GM18505 (cell line): ENCODE results near the gene OR52H1.

Source experiments
- ATAC-seq: cut with Tn5 transposase; IDR thresholded peaks from one replicate; pipeline ENCODE4 v1.9.1; 2021; ENCODE audit not compliant: unreplicated experiment
- POLR2A ChIP-seq: IDR thresholded peaks from 4 replicates; pipeline ENCODE4 v1.6.1; 2011; ENCODE audit warnings: borderline replicate concordance; ENCODE audit not compliant: insufficient read depth, insufficient read length; ENCODE audit errors: extremely low read depth

The OR52H1 gene

GRCh38 chr11:5521540-5521939 lies 26.8 kb downstream of the OR52H1 start:
- no peak for TF ChIP-seq POLR2A
- no peak for ATAC-seq

DNA sequence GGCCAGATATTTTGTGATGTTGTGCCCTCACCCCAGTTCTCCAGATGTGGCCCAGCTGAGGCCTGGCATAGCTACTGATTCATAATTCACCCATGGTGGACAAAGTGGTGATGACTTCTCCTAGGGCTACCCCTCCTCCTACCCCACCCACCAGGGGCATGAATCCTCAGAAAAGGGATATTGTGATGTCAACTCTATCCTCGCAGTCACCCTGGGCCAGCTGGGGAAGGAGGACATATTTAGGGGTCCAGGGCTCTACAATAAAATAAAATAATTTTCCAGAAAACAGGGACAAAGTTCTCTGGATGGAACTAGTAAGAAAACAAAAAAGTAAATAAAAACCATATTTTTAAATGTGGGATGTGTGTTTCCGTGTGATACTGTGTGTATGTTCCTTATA lies 31.7 kb downstream of the OR52H1 start, which contains the start of gene UBQLNL:
Gene UBQLNL, minus strand, starts transcription at position 101 of the 400 bp plus-strand sequence. CDS start 258 bp downstream, outside the sequence.
- TF ChIP-seq POLR2A: no peak
- ATAC-seq: no peak

GRCh38 chr11:5514841-5515240 lies 33.5 kb downstream of the OR52H1 start:
- ATAC-seq: no peak
- TF ChIP-seq POLR2A: no peak

GRCh38 chr11:5509803-5510202 lies 38.5 kb downstream of the OR52H1 start, which contains the start of gene UBQLN3:
TSS of gene UBQLN3 (minus strand) at chr11:5509957. CDS start at chr11:5509558, 399 bp downstream.
- no peak for TF ChIP-seq POLR2A
- no peak for ATAC-seq

DNA sequence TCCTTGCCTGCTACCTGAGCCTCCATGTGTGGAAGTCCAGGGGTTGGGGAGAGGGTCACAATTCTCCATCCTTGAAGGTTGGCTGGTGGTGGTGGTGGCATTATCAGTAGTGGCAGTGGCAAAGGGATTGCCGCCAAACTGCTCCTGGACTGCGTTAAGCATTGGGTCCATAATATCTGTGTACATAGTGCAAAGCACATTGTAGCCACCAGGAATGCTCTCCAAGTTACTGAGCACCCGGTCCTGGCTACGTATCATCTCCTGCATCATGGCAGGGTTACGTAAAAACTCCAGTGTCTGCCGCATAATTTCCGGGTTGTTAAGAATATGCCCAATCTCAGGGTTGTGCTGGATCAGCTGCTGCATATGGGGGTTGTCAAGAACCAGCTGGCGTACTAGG lies 39.7 kb downstream of the OR52H1 start:
- no peak for TF ChIP-seq POLR2A
- ATAC-seq: no peak

DNA sequence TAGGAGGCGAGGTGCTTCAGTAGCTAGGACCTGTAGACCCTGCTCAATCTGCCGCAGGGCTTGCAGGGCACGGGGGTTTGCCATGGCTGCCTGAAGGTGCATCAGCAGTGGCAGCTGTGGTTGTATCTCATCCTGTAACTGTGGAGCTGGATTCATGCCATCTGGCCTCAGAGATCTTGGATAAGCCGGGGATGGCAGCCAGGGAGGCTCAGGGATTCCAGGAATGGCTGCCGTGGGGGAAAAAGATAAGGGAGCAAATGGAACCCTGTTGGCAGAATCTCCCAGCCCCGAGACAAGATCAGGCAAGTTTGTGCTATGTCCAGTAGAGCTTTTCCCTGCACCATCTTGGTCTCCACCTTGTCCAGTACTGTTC lies 40.4 kb downstream of the OR52H1 start:
- TF ChIP-seq POLR2A: no peak

DNA sequence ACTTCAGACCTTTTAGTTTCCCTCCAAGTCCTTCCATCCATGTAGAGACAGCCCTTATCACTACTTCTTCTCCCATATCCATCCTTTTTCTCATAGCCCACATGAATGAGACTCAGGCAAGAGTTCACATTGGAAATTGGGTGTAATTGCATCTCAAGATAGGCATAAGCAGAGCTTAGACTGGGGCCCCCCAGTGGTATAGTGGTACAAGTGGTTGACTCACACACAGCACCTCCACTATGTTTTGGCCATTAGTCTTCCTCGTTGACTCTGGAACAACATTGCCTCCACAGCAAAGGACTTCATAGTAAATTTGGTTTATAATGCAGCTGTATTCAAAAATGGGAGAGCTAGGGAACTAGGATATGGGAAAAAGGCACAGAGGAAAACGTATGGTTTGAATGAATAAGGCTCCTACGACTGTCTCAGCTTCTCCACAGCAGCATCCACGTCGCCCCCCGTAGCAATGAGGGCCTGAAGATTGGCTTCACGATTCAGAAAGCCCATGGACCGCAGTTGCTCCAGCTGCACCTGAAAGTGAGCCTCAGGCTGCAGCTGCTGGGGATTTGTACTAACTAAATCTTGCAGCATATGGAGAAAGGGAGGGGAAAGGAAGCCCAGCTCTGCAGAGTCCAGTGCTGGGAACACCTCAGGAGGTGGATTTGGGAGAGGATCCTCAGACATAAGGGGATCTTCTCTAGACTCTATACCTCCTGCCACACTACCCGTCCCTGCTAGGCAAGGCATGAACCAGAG lies 41.0 kb downstream of the OR52H1 start:
- TF ChIP-seq POLR2A: no peak
- no peak for ATAC-seq

More for the DNA sequence above, 40.4 kb downstream of the OR52H1 start:
- ATAC-seq: no peak

GRCh38 chr11:5505363-5506048 lies 42.8 kb downstream of the OR52H1 start:
- no peak for TF ChIP-seq POLR2A
- ATAC-seq: no peak

DNA sequence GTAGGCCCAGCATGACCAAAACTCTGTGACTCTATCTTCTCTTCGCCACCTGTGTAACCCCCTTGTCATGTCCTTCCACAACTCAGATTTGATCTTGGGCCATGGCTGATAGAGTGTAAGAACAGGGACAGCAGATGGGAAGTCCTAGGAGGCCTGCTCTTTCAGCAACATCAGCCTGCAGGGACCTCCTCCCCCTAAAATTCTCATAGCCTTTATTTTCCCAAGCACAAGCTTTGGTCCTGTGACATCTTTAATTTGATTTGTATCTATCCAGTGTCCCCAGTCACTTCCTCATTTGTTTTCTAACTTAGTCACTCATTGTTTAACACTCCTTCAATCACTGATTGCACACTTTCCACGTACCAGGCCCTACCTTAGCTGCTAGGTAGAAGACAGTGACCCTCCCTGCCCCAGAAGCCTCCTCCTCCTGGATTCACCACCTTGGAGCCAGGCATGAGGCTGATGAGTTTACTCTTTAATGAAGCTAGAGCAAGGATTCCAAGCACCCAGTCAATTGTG lies 43.9 kb downstream of the OR52H1 start:
- TF ChIP-seq POLR2A: no peak
- no peak for ATAC-seq

DNA sequence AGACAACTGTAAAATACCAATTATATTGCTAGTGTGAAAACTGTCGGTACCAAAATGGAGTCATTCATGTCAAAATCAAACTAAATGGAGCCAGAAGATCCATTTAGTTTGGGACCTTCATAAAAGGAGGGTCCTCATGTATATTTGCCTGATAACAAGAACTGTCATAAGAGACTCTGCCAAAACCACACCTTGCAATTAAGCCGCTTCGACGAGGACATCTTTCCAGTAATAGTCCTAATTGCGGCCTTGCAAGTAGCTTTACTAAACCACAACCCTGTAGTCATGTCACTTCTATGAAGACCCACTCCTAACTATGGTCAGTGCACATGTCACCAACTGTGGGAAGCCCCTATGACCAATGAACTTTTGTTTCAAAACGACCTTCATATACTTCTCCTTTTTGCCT lies 47.9 kb downstream of the OR52H1 start:
- no peak for TF ChIP-seq POLR2A
- ATAC-seq: no peak

DNA sequence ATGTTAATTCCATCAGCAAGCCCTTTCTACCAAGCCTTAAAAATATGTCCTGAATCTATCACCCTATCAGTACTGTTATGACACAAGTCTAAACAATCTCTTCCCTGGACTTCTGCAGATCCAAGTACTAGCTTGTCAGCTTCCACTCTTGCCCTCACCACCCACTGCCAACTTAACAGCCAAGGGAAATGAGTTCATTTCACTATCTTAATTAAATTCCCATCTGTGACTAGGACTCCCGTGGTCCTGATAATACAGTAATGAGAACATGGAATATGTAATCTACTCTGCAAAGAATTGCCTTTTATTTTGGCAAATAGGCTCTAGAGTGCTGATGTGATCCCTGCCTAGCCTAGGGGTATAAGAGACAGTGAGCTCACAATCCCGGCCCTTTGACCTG lies 48.7 kb downstream of the OR52H1 start:
- no peak for TF ChIP-seq POLR2A
- ATAC-seq: no peak
